Prostate gland (tissue), 2 donors: ENCODE data around the gene LYSMD1. TPM values are rescaled to one million over a fixed set of nuclear protein-coding genes. Genes with fewer than 3 reads are reported as not detected.
"Not testable (repeated sequence)": the region's sequence is repeated elsewhere in the genome, so short reads cannot be mapped to it uniquely, and the experiment has no call there.

Source experiments
- DNase-seq: peaks from one replicate; pipeline ENCODE4 v3.0.0-alpha.2; 2019; ENCODE audit warnings: low spot score
- H3K27ac ChIP-seq, 2 donors: fragments of 200-600 bp; sonication (generic); 2 replicates each; pipeline ENCODE4 v1.5.1; 2017 to 2019
- H3K27me3 ChIP-seq: fragments of 200-600 bp; sonication (generic); replicated peaks from 2 replicates; pipeline ENCODE4 v1.5.1; 2019; ENCODE audit not compliant: insufficient read depth
- H3K36me3 ChIP-seq, 2 donors: fragments of 200-600 bp; sonication (generic); 1 replicate in 1 of 2; 2 replicates in 1 of 2; pipeline versions ENCODE4 v1.5.1 to v1.8.1; 2017 to 2019
- H3K4me1 ChIP-seq: fragments of 200-600 bp; sonication (generic); replicated peaks from 2 replicates; pipeline ENCODE4 v1.5.1; 2019
- H3K4me3 ChIP-seq, 2 donors: fragments of 200-600 bp; sonication (generic); 2 replicates each; pipeline ENCODE4 v1.5.1; 2017 to 2019
- H3K9me3 ChIP-seq: fragments of 200-600 bp; sonication (generic); 2 replicates; pipeline ENCODE4 v1.5.1; 2017
- CTCF ChIP-seq, 4 experiments: fragments of 200-600 bp in 2 of 4; fragments of 450-650 bp in 2 of 4; sonication (generic) in 2 of 4; IDR thresholded peaks; 1 replicate in 3 of 4; 2 replicates in 1 of 4; pipeline ENCODE4 v1.5.1; 2016 to 2019; ENCODE audit warnings: antibody characterized with exemption in 4 of 4, mild to moderate bottlenecking in 2 of 4, moderate library complexity in 2 of 4
- POLR2A ChIP-seq: fragments of 450-650 bp; IDR thresholded peaks from one replicate; pipeline ENCODE4 v1.6.1; 2016; ENCODE audit warnings: antibody characterized with exemption, mild to moderate bottlenecking
- POLR2AphosphoS5 ChIP-seq: sonication (generic); formaldehyde crosslinking; IDR thresholded peaks from one replicate; pipeline ENCODE4 v1.6.1; 2017; ENCODE audit warnings: antibody characterized with exemption
- WGBS: methylation state at CpG from one replicate; pipeline ENCODE4 v1.1.5; 2018; 5-methylcytosine and 5-hydroxymethylcytosine counted together
- intact Hi-C: fragments of 100-400 bp; cut with DNase I; formaldehyde crosslinking; loops from one replicate; pipeline ENCODE4 v1.14.2; 2022
- total RNA-seq, 2 donors: library from RNA; depleted of rRNA; stranded (reverse); fragments of >200 nt; gene quantifications; one replicate each; pipeline ENCODE4 v1.1.0, GENCODE V29; 2016

LYSMD1 gene
- total RNA-seq, 2 donors from 2014 or later, result 7.3 to 19.3 TPM

GRCh38 chr1:151194894-151195594 is 29.3 kb upstream of the LYSMD1 start:
- DNase-seq, result peak; percentile 53
- H3K4me1 ChIP-seq, intact Hi-C loops, H3K4me3 ChIP-seq, H3K36me3 ChIP-seq, H3K27me3 ChIP-seq, H3K9me3 ChIP-seq, H3K27ac ChIP-seq: not testable (repeated sequence)
- peak; percentile 21 for TF ChIP-seq POLR2AphosphoS5
- WGBS, result 78% methylated on average over 17 of the region's 17 CpGs

GRCh38 chr1:151193856-151194255 is 28.2 kb upstream of the LYSMD1 start:
- no peak for DNase-seq
- Histone ChIP-seq H3K36me3 (no peaks in the 10 kb centered on the region), H3K27ac (no peak overlapping the region), H3K9me3 (no peaks in the 10 kb centered on the region), H3K4me3 (no peak overlapping the region), H3K27me3 (no peaks in the 10 kb centered on the region), H3K4me1 (peaks cover 3% of the 10 kb centered on the region)
- intact Hi-C loops, result no loop called here
- 78% methylated on average over 1 of the region's 1 CpG for WGBS
- TF ChIP-seq CTCF (IDR thresholded peaks at IDR 0.05) (no peak), POLR2A (no peak), POLR2AphosphoS5 (no peak)

- WGBS, result 70% methylated on average over 6 of the region's 6 CpGs
- H3K27me3 ChIP-seq, result no peaks in the 10 kb centered on the region
- H3K4me3 ChIP-seq, result no peak overlapping the region
- no peak for TF ChIP-seq POLR2AphosphoS5
- no peak for TF ChIP-seq POLR2A
- no peak for TF ChIP-seq CTCF (IDR thresholded peaks at IDR 0.05)
- DNase-seq, result no peak
- no peaks in the 10 kb centered on the region for H3K9me3 ChIP-seq
- intact Hi-C loops, result no loop called here
- H3K27ac ChIP-seq, result no peak overlapping the region
- H3K4me1 ChIP-seq, result peaks cover 7% of the 10 kb centered on the region
- H3K36me3 ChIP-seq, result no peaks in the 10 kb centered on the region
Measured at GRCh38 chr1:151193304-151193703, 27.6 kb upstream of the LYSMD1 start.

GRCh38 chr1:151192047-151192446 is 26.3 kb upstream of the LYSMD1 start:
- Histone ChIP-seq H3K4me1 (peaks cover 12% of the 10 kb centered on the region), H3K27me3 (no peaks in the 10 kb centered on the region), H3K36me3 (no peaks in the 10 kb centered on the region), H3K9me3 (no peaks in the 10 kb centered on the region), H3K4me3 (no peak overlapping the region), H3K27ac (no peak overlapping the region)
- TF ChIP-seq CTCF (IDR thresholded peaks at IDR 0.05), result no peak
- no peak for TF ChIP-seq POLR2A
- no peak for TF ChIP-seq POLR2AphosphoS5
- no peak for DNase-seq
- 68% methylated on average over 7 of the region's 7 CpGs for WGBS
- intact Hi-C loops, result no loop called here

- TF ChIP-seq POLR2A (peak; percentile 64), POLR2AphosphoS5 (peak; percentile 97), CTCF (IDR thresholded peaks at IDR 0.05) (peak in 2 of 4 experiments; percentile 43 to 52)
- peak within 1 kb of the TSS; percentile 60 to 79 for H3K4me3 ChIP-seq
- peak within 1 kb of the TSS; percentile 84 to 90 for H3K27ac ChIP-seq
- under 1% methylated on average over 42 of the region's 42 CpGs for WGBS
- no peaks in the 10 kb centered on the region for H3K9me3 ChIP-seq
- H3K27me3 ChIP-seq, result no peaks in the 10 kb centered on the region
- H3K36me3 ChIP-seq, result no peaks in the 10 kb centered on the region
- intact Hi-C loops, result no loop called here
- H3K4me1 ChIP-seq, result peaks cover 17% of the 10 kb centered on the region
- peak; percentile 87 for DNase-seq
Measured at GRCh38 chr1:151189637-151190445, 24.1 kb upstream of the LYSMD1 start, which contains the start of gene VPS72. VPS72 (minus strand) TSS chr1:151190197; CDS start chr1:151190121, 76 bp downstream.

- peaks cover 17% of the 10 kb centered on the region for H3K4me1 ChIP-seq
- peak overlapping the region; percentile 60 to 79 for H3K4me3 ChIP-seq
- H3K27me3 ChIP-seq, H3K9me3 ChIP-seq, DNase-seq, intact Hi-C loops, H3K36me3 ChIP-seq: not testable (repeated sequence)
- WGBS, result 54% methylated on average over 8 of the region's 8 CpGs
- H3K27ac ChIP-seq, result peak overlapping the region; percentile 84 to 90
Measured at GRCh38 chr1:151188667-151189066, 23.0 kb upstream of the LYSMD1 start.
